Epidermal melanocyte (primary cell): ENCODE results near the gene ATXN10.
"Not testable (repeated sequence)": the region's sequence is repeated elsewhere in the genome, so short reads cannot be mapped to it uniquely, and the experiment has no call there.

ENCODE experiments used
- DNase-seq: peaks from one replicate; pipeline ENCODE4 v3.0.0; 2011; ENCODE audit warnings: low spot score; ENCODE audit not compliant: insufficient read length

The ATXN10 gene, protein sequence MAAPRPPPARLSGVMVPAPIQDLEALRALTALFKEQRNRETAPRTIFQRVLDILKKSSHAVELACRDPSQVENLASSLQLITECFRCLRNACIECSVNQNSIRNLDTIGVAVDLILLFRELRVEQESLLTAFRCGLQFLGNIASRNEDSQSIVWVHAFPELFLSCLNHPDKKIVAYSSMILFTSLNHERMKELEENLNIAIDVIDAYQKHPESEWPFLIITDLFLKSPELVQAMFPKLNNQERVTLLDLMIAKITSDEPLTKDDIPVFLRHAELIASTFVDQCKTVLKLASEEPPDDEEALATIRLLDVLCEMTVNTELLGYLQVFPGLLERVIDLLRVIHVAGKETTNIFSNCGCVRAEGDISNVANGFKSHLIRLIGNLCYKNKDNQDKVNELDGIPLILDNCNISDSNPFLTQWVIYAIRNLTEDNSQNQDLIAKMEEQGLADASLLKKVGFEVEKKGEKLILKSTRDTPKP

DNA sequence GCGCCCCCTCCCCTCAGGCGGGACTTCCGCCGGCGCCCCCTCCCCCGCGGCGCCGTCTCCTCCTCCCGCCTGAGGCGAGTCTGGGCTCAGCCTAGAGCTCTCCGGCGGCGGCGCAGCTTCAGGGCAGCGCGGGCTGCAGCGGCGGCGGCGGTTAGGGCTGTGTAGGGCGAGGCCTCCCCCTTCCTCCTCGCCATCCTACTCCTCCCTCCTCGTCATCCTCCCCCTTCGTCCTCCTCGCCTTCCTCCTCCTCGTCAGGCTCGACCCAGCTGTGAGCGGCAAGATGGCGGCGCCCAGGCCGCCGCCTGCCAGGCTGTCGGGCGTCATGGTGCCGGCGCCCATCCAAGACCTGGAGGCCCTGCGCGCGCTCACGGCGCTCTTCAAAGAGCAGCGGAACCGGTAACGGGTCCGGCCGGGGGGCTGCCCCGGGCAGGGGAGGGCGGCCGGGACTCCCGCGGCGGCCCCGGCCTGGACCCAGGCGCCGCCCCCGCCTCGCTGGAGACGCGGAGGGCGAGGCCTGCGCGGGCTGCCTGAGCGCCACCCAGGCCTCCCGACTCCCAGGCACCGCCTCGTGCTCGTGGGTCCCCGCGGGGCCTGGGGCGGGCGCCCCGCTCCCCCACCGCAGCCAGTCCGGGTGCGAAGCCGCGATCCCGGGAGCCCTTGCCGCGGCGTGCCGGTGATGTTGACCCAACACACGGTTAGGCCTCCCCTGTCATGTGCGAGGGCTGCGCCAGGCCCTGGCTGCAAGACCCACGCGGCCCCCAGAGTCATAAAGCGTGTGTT, at the start of gene ATXN10:
ATXN10 (plus strand) TSS at position 52 of the 781 bp plus-strand sequence; CDS start at position 282, 230 bp downstream.
- no peak for DNase-seq

DNA sequence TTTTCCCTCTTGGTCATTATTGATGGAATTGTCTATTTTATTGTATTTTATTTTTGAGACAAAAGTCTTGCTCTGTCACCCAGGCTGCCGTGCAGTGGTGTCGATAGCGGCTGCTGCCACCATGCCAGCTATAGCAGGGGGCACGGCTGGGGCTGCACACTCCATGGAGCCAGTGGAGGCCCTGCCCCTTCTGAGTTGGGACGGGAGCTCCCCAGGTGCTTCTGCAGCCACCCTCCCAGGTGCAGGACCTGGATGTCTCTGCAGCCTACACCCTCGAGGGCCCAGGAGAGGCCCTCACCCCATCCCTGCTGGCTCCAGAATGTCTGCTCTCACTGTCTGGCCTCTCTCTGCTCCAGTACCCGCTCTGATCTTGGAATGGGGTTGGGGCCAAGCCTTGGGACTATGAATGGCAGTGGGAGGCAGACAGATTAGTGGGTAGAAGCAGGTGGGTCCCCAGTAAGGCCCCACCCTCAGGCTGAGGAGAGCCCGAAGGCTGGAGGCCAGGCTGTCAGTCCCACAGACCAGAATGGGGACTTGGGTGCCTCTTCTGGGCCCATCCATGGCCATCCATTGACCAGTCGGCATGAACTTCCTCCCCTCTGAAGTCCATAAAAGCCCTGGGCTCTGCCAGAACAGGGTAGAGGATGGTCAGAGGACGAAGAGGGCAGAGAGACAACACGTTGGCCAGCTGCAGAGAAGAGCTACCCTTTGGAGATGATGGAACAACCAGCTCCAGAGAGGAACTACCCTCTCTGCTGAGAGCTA, 49.6 kb upstream of the ATXN10 start:
- no peak for DNase-seq

DNA sequence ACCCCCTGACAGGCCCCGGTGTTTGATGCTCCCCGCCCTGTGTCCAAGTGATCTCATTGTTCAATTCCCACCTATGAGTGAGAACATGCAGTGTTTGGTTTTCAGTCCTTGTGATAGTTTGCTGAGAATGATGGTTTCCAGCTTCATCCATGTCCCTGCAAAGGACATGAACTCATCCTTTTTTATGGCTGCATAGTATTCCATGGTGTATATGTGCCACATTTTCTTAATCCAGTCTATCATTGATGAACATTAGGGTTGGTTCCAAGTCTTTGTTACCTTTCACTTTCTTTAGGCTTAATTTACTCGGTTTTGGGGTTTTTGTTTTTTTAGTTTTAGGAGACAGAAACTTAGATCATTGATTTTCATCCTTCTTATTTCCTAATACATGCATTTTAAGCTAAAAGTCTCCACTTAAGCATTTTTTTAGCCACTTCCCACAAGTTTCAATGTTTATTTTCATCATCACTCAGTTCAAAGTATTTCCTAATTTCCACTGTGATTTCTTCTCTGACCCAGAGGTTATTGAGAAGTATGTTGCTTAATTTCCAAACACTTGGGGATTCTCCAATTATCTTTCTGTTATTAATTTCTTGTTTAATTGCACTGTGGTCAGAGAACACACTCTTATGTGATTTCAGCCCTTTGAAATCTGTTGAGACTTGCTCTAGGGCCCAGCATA, 48.0 kb upstream of the ATXN10 start:
- not testable (repeated sequence) for DNase-seq

- no peak for DNase-seq
Observed at GRCh38 chr22:45626198-45626651, 45.4 kb upstream of the ATXN10 start.

DNA sequence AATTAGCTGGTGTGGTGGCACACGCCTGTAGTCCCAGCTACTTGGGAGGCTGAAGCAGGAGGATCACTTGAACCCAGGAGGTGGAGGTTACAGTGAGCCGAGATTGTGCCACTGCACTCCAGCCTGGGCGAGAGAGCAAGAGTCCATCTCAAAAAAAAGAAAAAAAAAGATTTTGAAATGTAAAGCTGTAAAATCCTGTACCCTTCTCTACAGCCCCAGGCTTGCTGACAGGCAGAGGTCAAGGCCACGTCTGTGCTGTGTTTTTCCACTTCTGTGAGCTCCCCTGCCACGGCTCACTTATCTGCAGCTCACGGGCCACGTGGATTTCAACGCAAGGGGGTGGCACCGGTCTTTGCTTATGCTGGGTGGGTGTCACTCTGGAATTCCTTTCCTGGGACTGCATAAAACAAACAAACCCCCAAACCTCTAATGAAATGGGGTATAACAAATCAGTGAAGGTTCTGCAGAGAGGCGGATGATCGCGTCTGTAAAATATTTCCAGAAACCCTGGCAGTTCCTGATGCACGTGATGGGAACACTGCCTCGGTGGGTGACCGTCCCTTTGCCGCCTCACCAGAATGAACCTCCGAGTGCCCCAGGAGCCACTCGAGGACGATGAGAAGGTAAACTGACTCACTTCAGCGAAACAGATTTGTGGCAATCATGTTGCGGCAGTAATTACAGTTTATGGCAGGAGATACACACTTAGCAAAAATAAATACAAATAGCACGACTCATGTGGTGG, 44.0 kb upstream of the ATXN10 start:
- DNase-seq: no peak

GRCh38 chr22:45628515-45628914, 43.1 kb upstream of the ATXN10 start:
- no peak for DNase-seq

DNA sequence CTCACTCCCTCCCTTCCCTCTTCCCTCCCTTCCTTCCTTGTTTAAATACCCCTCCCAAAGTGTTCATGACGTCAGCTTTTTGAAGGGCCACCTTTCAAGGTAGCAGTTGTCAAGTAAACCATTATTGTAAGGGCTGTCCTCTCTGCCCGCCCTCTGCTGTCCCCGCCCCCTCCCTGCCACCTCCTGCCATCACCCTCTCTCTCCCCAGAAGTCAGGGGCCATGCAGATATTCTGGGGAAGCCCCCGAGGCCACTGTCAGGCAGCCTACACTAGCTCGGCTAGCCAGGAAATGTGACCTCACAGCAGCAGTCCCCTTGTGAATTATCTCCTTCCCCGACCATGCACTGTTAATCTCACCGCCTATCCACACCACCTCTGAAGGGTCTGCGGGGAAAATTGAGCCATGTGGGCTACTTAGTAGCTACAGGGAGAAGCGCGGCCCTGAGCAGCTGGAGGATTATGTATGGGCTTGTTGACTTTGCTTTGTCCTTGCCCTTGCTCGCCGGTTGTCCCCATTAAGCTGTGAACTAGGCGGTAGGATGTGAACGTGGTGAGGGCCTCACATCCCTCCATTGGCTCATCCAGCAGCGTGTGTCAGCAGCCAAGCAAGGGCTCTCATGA, 42.1 kb upstream of the ATXN10 start:
- no peak for DNase-seq

- no peak for DNase-seq
Observed at GRCh38 chr22:45630436-45630835, 41.2 kb upstream of the ATXN10 start.

DNA sequence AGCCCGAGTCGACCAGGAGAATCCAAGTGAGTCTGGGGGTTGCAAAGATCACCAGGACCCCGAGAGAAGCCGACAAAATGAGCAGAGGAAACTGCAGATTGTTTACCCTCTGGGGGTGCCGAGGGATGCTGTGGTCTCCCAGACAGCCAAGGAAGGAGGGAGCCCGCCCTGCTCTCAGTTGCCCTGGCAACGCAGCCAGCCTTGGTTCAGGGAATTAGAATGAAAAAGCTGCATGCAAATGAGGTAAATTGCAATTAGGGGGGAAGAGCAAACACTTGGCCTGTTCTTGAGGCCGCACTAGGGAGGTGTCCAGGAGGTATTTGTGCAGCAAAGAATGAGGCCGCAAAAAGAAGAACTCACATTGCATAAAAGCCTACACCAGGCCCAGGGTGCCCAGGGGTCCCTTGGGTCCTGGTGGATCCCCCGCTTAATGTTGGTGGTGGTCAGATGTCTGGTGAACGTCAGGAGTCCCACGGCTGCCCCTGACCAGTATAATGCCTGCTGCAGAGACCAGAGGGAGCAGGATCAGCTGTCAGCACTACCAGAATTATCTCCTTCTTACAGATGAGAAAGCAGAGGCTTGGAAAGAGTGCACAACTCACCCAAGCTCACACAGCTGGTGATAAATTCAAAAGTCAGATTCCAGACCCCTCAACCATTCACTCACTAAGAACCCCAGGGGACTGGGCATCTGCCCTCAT, 40.3 kb upstream of the ATXN10 start:
- no peak for DNase-seq

DNA sequence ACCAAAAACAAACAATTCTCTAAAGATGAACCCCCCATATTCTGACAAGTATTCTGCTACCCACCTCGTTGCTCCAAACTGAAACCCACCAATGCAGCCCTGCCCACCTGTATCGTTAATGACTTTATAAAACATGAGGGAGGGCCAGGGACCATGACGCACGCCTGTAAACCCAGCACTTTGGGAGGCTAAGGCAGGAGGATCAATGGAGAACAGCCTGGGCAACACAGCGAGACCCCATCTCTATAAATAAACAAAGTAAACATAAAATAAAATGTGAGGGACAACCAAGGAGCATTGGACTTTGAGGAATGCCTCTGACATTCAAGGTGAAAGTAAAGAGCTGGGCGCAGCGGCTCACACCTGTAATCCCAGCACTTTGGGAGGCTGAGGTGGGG, 39.8 kb upstream of the ATXN10 start:
- no peak for DNase-seq

DNA sequence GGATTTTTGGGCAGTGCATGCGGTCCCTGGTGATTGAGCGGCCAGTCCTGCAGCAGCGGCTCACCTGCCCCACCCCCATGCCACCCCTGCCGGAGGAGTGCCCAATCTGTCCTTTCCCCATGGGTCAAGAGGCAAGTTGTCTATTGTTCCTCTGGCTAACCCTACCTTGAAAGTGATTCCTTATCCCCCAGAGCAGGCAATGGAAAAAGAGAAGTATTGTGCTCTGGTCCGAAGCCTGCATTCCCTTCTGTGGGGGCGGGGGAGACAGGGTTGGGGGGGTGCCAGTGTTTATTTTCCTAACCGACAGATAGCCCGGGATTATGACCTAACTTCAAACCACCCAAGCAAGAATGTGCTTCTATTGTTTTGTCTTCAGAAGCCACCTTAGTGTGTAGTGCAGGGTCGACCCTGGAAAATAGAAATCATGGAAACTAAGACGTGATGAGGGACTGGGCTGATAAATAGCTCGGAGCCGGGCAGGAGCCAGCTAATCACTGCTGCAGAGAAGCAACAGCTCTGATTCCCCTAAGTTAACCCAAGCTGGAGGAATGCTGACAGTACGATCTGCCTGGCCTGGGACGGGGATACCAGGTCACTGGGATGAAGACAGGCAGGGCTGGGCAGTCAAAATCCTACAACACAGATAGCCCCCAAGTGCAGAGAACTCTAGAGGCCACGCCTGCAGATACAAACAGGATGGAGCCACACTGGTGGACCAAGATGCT, 38.7 kb upstream of the ATXN10 start:
- no peak for DNase-seq

DNA sequence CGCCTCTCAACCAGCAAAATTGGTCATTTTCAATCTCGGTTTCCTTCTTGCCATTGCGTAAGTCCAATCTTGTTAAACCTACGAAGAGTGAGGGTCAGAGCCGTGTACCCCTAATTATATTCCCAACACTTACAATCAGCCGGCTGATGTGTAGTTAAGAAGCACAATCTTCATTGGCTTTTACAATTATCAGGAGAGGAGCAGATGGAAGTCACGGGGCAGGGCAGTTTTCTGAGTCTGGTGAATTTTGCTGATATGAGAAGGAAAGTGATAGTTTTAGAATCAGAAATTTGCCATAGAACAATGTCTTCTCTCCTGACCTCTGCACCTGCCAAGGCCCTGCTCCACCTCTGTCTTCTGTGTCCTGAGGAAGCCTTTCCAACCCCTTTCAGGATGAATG, 35.0 kb upstream of the ATXN10 start:
- no peak for DNase-seq

DNA sequence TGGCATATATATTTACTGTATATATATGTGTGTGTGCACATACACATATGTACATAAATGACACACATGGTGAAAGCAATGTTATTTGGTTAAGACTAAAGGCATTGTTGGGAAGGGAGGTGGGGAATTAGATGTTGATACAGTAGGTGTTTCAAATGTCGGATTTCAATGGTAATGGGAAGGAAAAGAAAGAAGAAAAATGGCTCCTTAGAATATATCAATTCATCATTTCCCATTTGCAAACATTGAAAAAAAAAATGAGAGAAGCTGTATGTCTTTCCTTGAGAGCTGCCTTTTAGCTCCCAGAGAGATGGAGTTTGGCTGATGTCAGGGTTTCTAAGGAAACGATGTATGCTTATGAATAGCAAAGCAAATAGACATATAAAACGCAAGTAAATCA, 33.4 kb upstream of the ATXN10 start:
- no peak for DNase-seq

- DNase-seq: no peak
Observed at GRCh38 chr22:45638834-45639746, 32.5 kb upstream of the ATXN10 start.

DNA sequence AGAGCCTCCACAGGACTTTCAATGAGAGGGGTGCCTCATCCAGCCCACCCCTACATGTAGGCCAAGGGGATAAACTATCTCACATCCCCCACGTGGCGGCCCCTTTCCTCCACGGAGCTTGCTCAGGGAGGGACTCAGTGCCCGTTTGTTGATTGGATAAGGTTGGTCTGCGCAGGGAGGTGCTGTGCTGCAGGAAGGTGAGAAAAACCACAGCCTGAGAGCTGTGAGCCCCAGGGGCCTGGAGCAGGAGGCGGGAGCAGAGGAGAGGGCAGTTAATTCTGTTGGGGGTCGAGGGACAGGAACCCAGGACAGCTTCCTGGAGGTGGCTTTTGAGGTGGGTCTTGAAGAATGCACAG, 31.9 kb upstream of the ATXN10 start:
- DNase-seq: no peak

- DNase-seq: no peak
Observed at GRCh38 chr22:45640291-45640940, 31.2 kb upstream of the ATXN10 start.

- no peak for DNase-seq
Observed at GRCh38 chr22:45640941-45641621, 30.6 kb upstream of the ATXN10 start.
